GM19467 (cell line): Measurements from ENCODE around the gene RPL9.
"Not testable (repeated sequence)": the region's sequence is repeated elsewhere in the genome, so short reads cannot be mapped to it uniquely, and the experiment has no call there.

Experiments used
- ATAC-seq: cut with Tn5 transposase; IDR thresholded peaks from one replicate; pipeline ENCODE4 v1.9.1; 2021; ENCODE audit warnings: mild to moderate bottlenecking, moderate library complexity; ENCODE audit not compliant: unreplicated experiment

The RPL9 gene

GRCh38 chr4:39467464-39467863, 8.7 kb upstream of the RPL9 start:
- ATAC-seq, result no peak

GRCh38 chr4:39466747-39467146, 8.0 kb upstream of the RPL9 start:
- ATAC-seq, result no peak

DNA sequence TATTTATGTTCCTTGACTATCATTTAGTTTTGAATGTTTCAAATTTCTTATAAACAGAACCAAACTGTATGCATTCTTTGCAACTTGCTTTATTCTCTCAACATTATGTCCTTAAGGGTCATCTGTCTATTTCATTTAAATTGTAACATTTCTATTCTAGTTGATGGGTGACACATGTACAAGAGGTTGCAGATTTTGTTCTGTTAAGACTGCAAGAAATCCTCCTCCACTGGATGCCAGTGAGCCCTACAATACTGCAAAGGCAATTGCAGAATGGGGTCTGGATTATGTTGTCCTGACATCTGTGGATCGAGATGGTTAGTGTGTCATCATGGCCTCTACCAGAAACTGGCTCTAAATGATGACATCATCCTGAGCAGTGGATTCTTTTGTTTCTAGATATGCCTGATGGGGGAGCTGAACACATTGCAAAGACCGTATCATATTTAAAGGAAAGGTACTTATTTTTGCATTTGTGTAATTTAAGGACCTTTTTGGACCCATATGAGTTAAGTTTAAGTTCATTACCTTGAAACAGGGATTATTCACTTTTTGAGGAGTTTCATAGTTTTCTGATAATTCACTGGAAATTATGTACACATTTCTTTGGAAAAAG, 6.3 kb upstream of the RPL9 start:
- ATAC-seq, result no peak

GRCh38 chr4:39458161-39458504, 589 bp downstream of the RPL9 start:
- ATAC-seq, result not testable (repeated sequence)

DNA sequence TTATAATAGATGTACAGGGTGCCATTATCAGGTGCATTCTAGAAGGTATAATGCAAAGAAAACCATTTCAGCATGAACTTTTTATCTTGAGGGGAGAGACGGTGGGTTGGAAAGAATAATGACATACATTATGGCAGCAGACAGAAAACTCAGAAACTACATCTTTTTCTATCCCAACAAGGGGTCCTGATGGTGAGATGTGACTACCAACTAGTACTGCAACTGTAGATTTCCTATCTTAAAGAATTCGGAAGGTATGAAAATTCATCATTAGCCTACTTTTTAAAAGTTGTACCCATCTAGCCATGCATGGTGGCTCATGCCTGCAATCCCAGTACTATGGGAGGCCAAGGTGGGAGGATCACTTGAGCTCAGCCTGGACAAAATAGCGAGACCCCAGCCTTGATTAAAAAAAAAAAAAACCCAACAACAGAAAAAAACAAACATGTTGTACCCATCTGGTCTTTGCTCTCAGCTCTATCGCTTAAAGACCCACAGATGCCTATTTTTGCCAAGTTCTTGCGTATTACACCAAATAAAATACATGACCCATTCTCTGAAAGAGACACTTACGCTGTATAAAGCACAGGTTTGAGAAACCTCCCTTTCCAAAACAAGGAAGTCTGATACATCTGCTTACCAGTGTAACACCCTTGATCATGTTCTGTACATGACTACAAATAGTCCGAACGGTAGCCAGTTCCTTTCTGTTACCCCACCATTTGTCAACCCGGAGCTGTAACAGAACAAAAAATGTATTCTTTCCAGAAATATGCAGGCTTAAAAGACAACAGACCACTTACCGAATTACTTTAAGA, 1.6 kb downstream of the RPL9 start:
- ATAC-seq, result no peak

DNA sequence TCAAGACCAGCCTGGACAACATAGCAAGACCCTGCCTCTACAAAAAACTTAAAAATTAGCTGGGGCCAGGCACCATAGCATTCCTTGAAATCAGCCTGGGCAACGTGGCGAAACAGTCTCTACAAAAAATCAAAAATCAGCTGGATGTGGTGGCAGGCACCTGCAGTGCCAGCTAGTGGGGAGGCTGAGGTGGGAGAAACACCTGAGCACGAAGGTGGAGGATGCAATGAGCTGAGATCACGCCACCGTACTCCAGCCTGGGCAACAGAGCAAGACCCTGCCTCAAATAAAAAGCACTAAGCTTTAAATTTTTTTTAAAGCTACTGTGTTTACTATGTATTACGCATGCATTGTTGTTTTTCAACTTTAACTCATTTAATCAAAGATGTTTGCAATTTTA, 3.2 kb downstream of the RPL9 start:
- no peak for ATAC-seq

DNA sequence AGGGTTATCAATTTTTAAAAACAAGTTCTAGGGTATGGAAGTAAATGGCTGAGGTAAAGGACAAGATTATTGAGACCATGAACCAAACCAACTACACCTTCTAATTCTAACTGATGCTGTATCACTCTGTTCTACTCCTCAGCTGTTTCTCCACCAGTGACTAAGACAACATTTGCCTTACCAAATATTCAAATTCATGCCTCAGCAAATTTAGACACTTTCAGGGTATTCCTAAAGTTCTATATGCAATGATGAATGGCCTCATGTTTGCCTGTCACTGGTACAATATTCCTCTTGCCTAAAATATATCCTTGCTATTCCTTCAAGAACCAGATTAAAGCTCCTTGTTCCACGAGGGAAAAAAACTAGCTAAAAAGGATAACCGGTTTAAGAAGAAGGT, 5.0 kb downstream of the RPL9 start:
- no peak for ATAC-seq

GRCh38 chr4:39452860-39453587, 5.7 kb downstream of the RPL9 start:
- ATAC-seq, result no peak

- no peak for ATAC-seq
Observed at GRCh38 chr4:39452153-39452859, 6.4 kb downstream of the RPL9 start.

GRCh38 chr4:39451423-39452023, 7.2 kb downstream of the RPL9 start:
- ATAC-seq, result no peak

DNA sequence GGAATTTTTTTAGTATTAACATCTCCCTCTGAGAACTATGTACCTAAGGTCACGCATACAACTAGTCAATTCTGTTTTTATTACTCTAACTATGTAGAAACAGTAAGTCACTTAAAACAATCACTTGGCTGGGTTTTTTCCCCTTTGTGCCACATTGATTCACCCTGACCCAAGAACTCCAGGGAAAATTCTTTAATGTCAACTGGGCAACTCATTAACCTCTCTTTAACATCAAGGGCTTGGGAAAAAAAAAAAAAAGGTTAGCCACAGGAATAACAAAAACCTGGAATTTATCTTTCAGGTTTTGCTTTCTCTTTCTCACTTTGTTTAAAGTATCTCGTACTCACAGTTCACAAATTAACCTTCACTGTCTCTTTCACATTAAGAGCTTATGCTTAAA, 8.1 kb downstream of the RPL9 start:
- ATAC-seq, result no peak

DNA sequence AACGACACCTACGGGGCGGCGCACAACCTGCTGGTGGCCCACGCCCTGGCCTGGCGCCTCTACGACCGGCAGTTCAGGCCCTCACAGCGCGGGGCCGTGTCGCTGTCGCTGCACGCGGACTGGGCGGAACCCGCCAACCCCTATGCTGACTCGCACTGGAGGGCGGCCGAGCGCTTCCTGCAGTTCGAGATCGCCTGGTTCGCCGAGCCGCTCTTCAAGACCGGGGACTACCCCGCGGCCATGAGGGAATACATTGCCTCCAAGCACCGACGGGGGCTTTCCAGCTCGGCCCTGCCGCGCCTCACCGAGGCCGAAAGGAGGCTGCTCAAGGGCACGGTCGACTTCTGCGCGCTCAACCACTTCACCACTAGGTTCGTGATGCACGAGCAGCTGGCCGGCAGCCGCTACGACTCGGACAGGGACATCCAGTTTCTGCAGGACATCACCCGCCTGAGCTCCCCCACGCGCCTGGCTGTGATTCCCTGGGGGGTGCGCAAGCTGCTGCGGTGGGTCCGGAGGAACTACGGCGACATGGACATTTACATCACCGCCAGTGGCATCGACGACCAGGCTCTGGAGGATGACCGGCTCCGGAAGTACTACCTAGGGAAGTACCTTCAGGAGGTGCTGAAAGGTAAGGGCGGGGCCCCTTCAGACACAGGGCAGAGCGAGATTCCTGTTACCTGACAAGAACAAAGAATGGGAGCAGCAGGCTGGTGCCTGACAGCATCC, 11.7 kb downstream of the RPL9 start:
- ATAC-seq, result peak; percentile 69

- ATAC-seq, result no peak
Observed at GRCh38 chr4:39446483-39446841, 12.3 kb downstream of the RPL9 start.

GRCh38 chr4:39442998-39443397, 15.7 kb downstream of the RPL9 start:
- ATAC-seq, result no peak

DNA sequence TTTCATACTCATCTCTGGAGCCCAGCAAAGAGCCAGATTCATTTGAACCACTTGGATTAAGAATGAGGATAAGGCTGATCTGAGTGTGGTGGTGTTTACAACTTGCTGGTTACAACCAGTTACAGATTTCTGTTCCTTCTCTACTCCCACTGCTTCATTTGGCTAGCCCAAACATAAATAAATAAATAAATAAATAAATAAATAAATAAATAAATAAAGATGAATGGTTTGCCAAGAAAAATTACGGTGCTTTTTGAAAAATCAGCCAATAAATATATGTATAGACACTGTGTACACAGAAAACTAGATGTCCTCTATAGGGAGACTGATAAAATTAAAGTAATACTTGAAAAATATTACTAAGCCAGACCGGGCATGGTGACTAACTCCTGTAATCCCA, 17.1 kb downstream of the RPL9 start:
- ATAC-seq, result no peak

- ATAC-seq, result no peak
Observed at GRCh38 chr4:39435659-39436563, 22.8 kb downstream of the RPL9 start.

GRCh38 chr4:39433878-39434492, 24.7 kb downstream of the RPL9 start:
- ATAC-seq, result no peak

DNA sequence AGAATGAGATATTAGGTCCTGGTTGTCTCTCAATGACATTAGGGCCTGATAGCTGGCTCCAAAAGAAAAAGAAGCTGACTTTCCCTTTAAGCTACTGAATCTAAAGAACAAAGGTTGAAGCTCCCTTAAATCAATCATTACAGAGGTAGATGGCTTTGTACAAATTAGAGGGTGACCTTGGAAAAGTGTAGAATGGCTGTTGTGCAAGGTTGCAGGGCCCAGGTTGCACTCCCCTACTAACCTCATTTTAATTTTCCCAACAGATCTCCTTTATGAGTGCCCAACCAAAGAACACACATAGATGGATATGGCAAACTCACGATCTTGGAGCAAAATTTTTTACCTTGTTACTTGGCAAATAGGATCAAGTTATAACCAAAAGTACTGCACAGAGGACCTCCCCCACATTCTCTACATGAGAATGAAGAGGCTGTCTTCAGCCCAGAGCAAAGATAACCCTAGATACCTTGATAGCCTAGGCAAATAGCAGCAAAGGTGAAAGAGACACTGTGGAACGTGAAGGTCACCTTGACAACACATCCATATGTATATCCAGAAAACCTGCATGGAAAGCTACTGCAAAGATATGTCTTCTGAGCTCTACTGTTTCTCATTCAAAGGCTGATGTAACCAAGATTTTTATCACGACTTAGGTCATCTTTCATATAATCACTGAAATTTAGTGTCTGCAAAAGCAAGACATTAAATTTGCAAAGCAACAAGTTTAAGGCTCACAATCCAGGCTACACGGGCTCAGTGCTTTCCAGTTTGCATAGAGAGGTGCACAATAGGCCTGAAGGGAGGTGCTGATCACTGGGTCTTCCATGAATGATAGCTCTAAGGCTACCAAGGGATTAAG, 29.0 kb downstream of the RPL9 start:
- ATAC-seq, result no peak
